NCI-H345 (cell line): Measurements from ENCODE around the gene IGFN1.
"Not testable (repeated sequence)": the region's sequence is repeated elsewhere in the genome, so short reads cannot be mapped to it uniquely, and the experiment has no call there.

Experiments used
- DNase-seq: peaks from one replicate; lab custom pipeline; 2025; lab: John Stamatoyannopoulos, UW

The IGFN1 gene

GRCh38 chr1:201250326-201251011 lies 59.8 kb downstream of the IGFN1 start:
- DNase-seq: peak; percentile 5

- no peak for DNase-seq
Measured at GRCh38 chr1:201251411-201251810, 60.8 kb downstream of the IGFN1 start.

GRCh38 chr1:201251851-201252430 lies 61.3 kb downstream of the IGFN1 start:
- DNase-seq: no peak

GRCh38 chr1:201252944-201253371 lies 62.3 kb downstream of the IGFN1 start:
- DNase-seq: no peak

GRCh38 chr1:201253411-201253810 lies 62.8 kb downstream of the IGFN1 start:
- no peak for DNase-seq

- DNase-seq: no peak
Measured at GRCh38 chr1:201253906-201254624, 63.4 kb downstream of the IGFN1 start.

GRCh38 chr1:201254625-201255478 lies 64.2 kb downstream of the IGFN1 start:
- peak; percentile 41 for DNase-seq

GRCh38 chr1:201255479-201256362 lies 65.1 kb downstream of the IGFN1 start:
- no peak for DNase-seq

GRCh38 chr1:201258132-201258531 lies 67.5 kb downstream of the IGFN1 start:
- DNase-seq: not testable (repeated sequence)

GRCh38 chr1:201258763-201259230 lies 68.2 kb downstream of the IGFN1 start:
- no peak for DNase-seq

GRCh38 chr1:201259476-201260235 lies 69.0 kb downstream of the IGFN1 start:
- no peak for DNase-seq

GRCh38 chr1:201260236-201260590 lies 69.6 kb downstream of the IGFN1 start:
- DNase-seq: no peak

- DNase-seq: no peak
Measured at GRCh38 chr1:201260648-201261311, 70.2 kb downstream of the IGFN1 start.

- DNase-seq: no peak
Measured at GRCh38 chr1:201261771-201262547, 71.3 kb downstream of the IGFN1 start.

GRCh38 chr1:201262963-201263608 lies 72.5 kb downstream of the IGFN1 start:
- no peak for DNase-seq

GRCh38 chr1:201264072-201264471 lies 73.4 kb downstream of the IGFN1 start:
- DNase-seq: no peak

- no peak for DNase-seq
Measured at GRCh38 chr1:201264554-201264953, 73.9 kb downstream of the IGFN1 start.

- no peak for DNase-seq
Measured at GRCh38 chr1:201265756-201266155, 75.1 kb downstream of the IGFN1 start.

GRCh38 chr1:201266276-201266675 lies 75.7 kb downstream of the IGFN1 start:
- no peak for DNase-seq
